Spleen (tissue), 11 donors: ENCODE results near the gene CD300E. TPM values are rescaled to one million over a fixed set of nuclear protein-coding genes. Genes with fewer than 3 reads are reported as not detected.
"Not testable (repeated sequence)": the region's sequence is repeated elsewhere in the genome, so short reads cannot be mapped to it uniquely, and the experiment has no call there.

ENCODE experiments used
- DNase-seq: peaks from one replicate; pipeline ENCODE4 v3.0.0-alpha.2; 2020
- H3K27ac ChIP-seq, 8 donors: fragments of 200-600 bp; sonication (generic) in 7 of 8; 1 replicate in 4 of 8; 2 replicates in 4 of 8; pipeline versions ENCODE4 v1.5.0 to v1.8.0; 2016 to 2021; ENCODE audit warnings: inconsistent platforms in 4 of 8, mild to moderate bottlenecking in 4 of 8, moderate library complexity in 1 of 8
- H3K27me3 ChIP-seq, 7 donors: fragments of 200-600 bp; sonication (generic) in 6 of 7; replicated peaks in 1 of 7; 1 replicate in 4 of 7; 2 replicates in 3 of 7; pipeline versions ENCODE4 v1.5.0 to v1.8.0; 2016 to 2021; ENCODE audit warnings: inconsistent platforms in 3 of 7, mild to moderate bottlenecking in 1 of 7
- H3K36me3 ChIP-seq, 6 donors: fragments of 200-600 bp; sonication (generic) in 5 of 6; 1 replicate in 4 of 6; 2 replicates in 2 of 6; pipeline versions ENCODE4 v1.5.0 to v1.8.0; 2016 to 2021; ENCODE audit warnings: inconsistent platforms in 2 of 6
- H3K4me1 ChIP-seq, 6 donors: fragments of 200-600 bp; sonication (generic) in 5 of 6; 1 replicate in 3 of 6; 2 replicates in 3 of 6; pipeline versions ENCODE4 v1.5.0 to v1.8.0; 2016 to 2021; ENCODE audit warnings: inconsistent platforms in 3 of 6
- H3K4me3 ChIP-seq, 8 donors: fragments of 200-600 bp; sonication (generic) in 7 of 8; 1 replicate in 4 of 8; 2 replicates in 4 of 8; pipeline versions ENCODE4 v1.5.0 to v1.8.0; 2016 to 2021; ENCODE audit warnings: inconsistent platforms in 4 of 8, mild to moderate bottlenecking in 4 of 8, moderate library complexity in 2 of 8
- H3K9me3 ChIP-seq, 8 donors: fragments of 200-600 bp; sonication (generic) in 7 of 8; 1 replicate in 4 of 8; 2 replicates in 4 of 8; pipeline versions ENCODE4 v1.5.0 to v1.8.0; 2016 to 2021; ENCODE audit warnings: inconsistent platforms in 4 of 8
- CTCF ChIP-seq, 11 experiments: fragments of 200-600 bp in 7 of 11; fragments of 450-650 bp in 4 of 11; sonication (generic) in 4 of 11; IDR thresholded peaks in 8 of 11; conservative IDR thresholded peaks in 3 of 11; 1 replicate in 7 of 11; 2 replicates in 4 of 11; pipeline versions ENCODE4 v1.4.0 to v1.8.0; 2016 to 2021; ENCODE audit warnings: antibody characterized with exemption in 11 of 11, inconsistent platforms in 4 of 11, mild to moderate bottlenecking in 1 of 11
- POLR2A ChIP-seq, 3 donors: fragments of 450-650 bp; IDR thresholded peaks; one replicate each; pipeline ENCODE4 v1.5.1; 2017; ENCODE audit warnings: antibody characterized with exemption in 3 of 3, mild to moderate bottlenecking in 1 of 3
- POLR2AphosphoS5 ChIP-seq, 3 donors: sonication (generic); formaldehyde crosslinking; IDR thresholded peaks; one replicate each; pipeline ENCODE4 v1.5.1; 2017; ENCODE audit warnings: antibody characterized with exemption in 3 of 3
- WGBS, 5 donors: extraction: QIAGEN DNeasy Blood & Tissue Kit in 3 of 5; methylation state at CpG; one replicate each; pipeline versions ENCODE4 v1.1.5 to v1.1.7; 2013 to 2018; 5-methylcytosine and 5-hydroxymethylcytosine counted together
- intact Hi-C: fragments of 100-400 bp; cut with DNase I; formaldehyde crosslinking; loops from one replicate; pipeline ENCODE4 v1.15.0; 2023; ENCODE audit warnings: low total_unique reads
- polyA plus RNA-seq, 3 donors: library from polyadenylated mRNA; stranded (reverse); fragments of 200-250 nt; gene quantifications; one replicate each; pipeline ENCODE4 v1.2.1, GENCODE V29; 2013
- total RNA-seq, 7 donors: library from RNA; depleted of rRNA in 3 of 7; stranded (reverse); fragments of >200 nt in 3 of 7; fragmentation: NEBNext Ultra II Directional in 4 of 7; extraction: Animal tissue kit (Norgen Biotek cat#: 25700) in 4 of 7; gene quantifications; one replicate each; pipeline versions ENCODE4 v1.1.0 to v1.2.1, GENCODE V29; 2016 to 2021
- donor health status: healthy with polysubstance abuse.
- donor health status: DM: no; HTN: no; CAD: no; lungs with moderate emphysema.
- donor health status: DM: no; HTN: no; CAD: no.
- donor health status: Bipolar disorder and iron deficiency.
- donor health status: healthy.
- donor health status: DM: no; HTN: no; CAD: no.
- donor health status: DM: yes; HTN: yes; CAD: no.

The CD300E gene
- total and polyA plus RNA-seq, 10 donors: 0.99 to 20.3 (median 5.7) TPM

GRCh38 chr17:74635418-74635817 is 11.9 kb upstream of the CD300E start:
- H3K36me3 ChIP-seq: no peaks in the 10 kb centered on the region
- H3K27me3 ChIP-seq: peaks cover 0 to 62% (median 15%) of the 10 kb centered on the region in 7 donors
- H3K4me3 ChIP-seq: no peak overlapping the region
- WGBS, 5 donors: 69 to 77% (median 75%) methylated on average over 13 of the region's 13 CpGs
- peaks cover 10 to 68% (median 39%) of the 10 kb centered on the region in 6 donors for H3K4me1 ChIP-seq
- DNase-seq: no peak
- H3K27ac ChIP-seq: no peak overlapping the region
- intact Hi-C loops: no loop called here
- TF ChIP-seq CTCF (IDR thresholded peaks at IDR 0.05 in 8 of 11, conservative IDR thresholded peaks at IDR 0.05 in 3 of 11): no peak
- no peak for TF ChIP-seq POLR2A (IDR thresholded peaks at IDR 0.05)
- no peak for TF ChIP-seq POLR2AphosphoS5 (IDR thresholded peaks at IDR 0.05)
- no peaks in the 10 kb centered on the region for H3K9me3 ChIP-seq

- peaks cover 5 to 51% (median 21%) of the 10 kb centered on the region in 6 donors for H3K4me1 ChIP-seq
- DNase-seq: no peak
- H3K27ac ChIP-seq: peak overlapping the region in 2 of 8 donors; percentile 71 to 76
- no peak for TF ChIP-seq POLR2AphosphoS5 (IDR thresholded peaks at IDR 0.05)
- no peak for TF ChIP-seq POLR2A (IDR thresholded peaks at IDR 0.05)
- no peak for TF ChIP-seq CTCF (IDR thresholded peaks at IDR 0.05 in 8 of 11, conservative IDR thresholded peaks at IDR 0.05 in 3 of 11)
- H3K36me3 ChIP-seq: no peaks in the 10 kb centered on the region
- H3K9me3 ChIP-seq: peaks cover 0 to 7% (median 0%) of the 10 kb centered on the region in 8 donors
- peaks cover 0 to 61% (median 12%) of the 10 kb centered on the region in 7 donors for H3K27me3 ChIP-seq
- no peak overlapping the region for H3K4me3 ChIP-seq
- 81 to 95% (median 87%) methylated on average over 6 to 8 of the region's 8 CpGs for WGBS, 5 donors
- intact Hi-C loops: no loop called here
Measured at GRCh38 chr17:74633326-74633725, 9.8 kb upstream of the CD300E start.

- intact Hi-C loops: no loop called here
- Histone ChIP-seq H3K27ac (peak overlapping the region in 4 of 8 donors; percentile 9 to 76 (median 72)), H3K4me1 (peaks cover 5 to 44% (median 15%) of the 10 kb centered on the region in 6 donors), H3K27me3 (peaks cover 0 to 61% (median 7%) of the 10 kb centered on the region in 7 donors), H3K36me3 (no peaks in the 10 kb centered on the region), H3K9me3 (peaks cover 0 to 7% (median 0%) of the 10 kb centered on the region in 8 donors), H3K4me3 (no peak overlapping the region)
- TF ChIP-seq CTCF (IDR thresholded peaks at IDR 0.05 in 8 of 11, conservative IDR thresholded peaks at IDR 0.05 in 3 of 11) (no peak), POLR2A (IDR thresholded peaks at IDR 0.05) (no peak), POLR2AphosphoS5 (IDR thresholded peaks at IDR 0.05) (no peak)
- no peak for DNase-seq
- 82 to 92% (median 87%) methylated on average over 9 of the region's 9 CpGs for WGBS, 5 donors
Measured at GRCh38 chr17:74632617-74633016, 9.1 kb upstream of the CD300E start.

- peak overlapping the region in 1 of 8 donors; percentile 24 for H3K4me3 ChIP-seq
- WGBS, 5 donors: 26 to 32% (median 28%) methylated on average over 14 of the region's 14 CpGs
- peaks cover 0 to 10% (median 0%) of the 10 kb centered on the region in 8 donors for H3K9me3 ChIP-seq
- H3K27me3 ChIP-seq: peaks cover 0 to 56% (median 7%) of the 10 kb centered on the region in 7 donors
- no peak for DNase-seq
- H3K36me3 ChIP-seq: no peaks in the 10 kb centered on the region
- H3K27ac ChIP-seq: peak overlapping the region in 5 of 8 donors; percentile 7 to 76 (median 71)
- intact Hi-C loops: no loop called here
- no peak for TF ChIP-seq CTCF (IDR thresholded peaks at IDR 0.05 in 8 of 11, conservative IDR thresholded peaks at IDR 0.05 in 3 of 11)
- TF ChIP-seq POLR2A (IDR thresholded peaks at IDR 0.05): no peak
- H3K4me1 ChIP-seq: peaks cover 5 to 38% (median 13%) of the 10 kb centered on the region in 6 donors
Measured at GRCh38 chr17:74631468-74632450, 8.2 kb upstream of the CD300E start.

- Histone ChIP-seq H3K27me3 (peaks cover 0 to 53% (median 0%) of the 10 kb centered on the region in 7 donors), H3K4me1 (peaks cover 5 to 38% (median 13%) of the 10 kb centered on the region in 6 donors), H3K9me3 (peaks cover 0 to 16% (median 0%) of the 10 kb centered on the region in 8 donors)
- H3K4me3 ChIP-seq, intact Hi-C loops, H3K27ac ChIP-seq, H3K36me3 ChIP-seq, DNase-seq: not testable (repeated sequence)
- 84 to 92% (median 88%) methylated on average over 14 of the region's 14 CpGs for WGBS, 5 donors
Measured at GRCh38 chr17:74630251-74630650, 6.7 kb upstream of the CD300E start.
